H7 (cell line): ENCODE data around the gene JAKMIP2. TPM values are rescaled to one million over a fixed set of nuclear protein-coding genes. Genes with fewer than 3 reads are reported as not detected.
"Not testable (repeated sequence)": the region's sequence is repeated elsewhere in the genome, so short reads cannot be mapped to it uniquely, and the experiment has no call there.

Experiments used
- DNase-seq: peaks from one replicate; pipeline ENCODE4 v3.0.0; 2012
- H3K27me3 ChIP-seq: 2 replicates; pipeline ENCODE4 v1.6.0; 2011; ENCODE audit warnings: mild to moderate bottlenecking, low read length; ENCODE audit not compliant: control insufficient read depth, insufficient read depth
- H3K36me3 ChIP-seq: replicated peaks from 2 replicates; pipeline ENCODE4 v1.5.1; 2011; ENCODE audit warnings: low read length; ENCODE audit not compliant: control insufficient read depth, insufficient read depth
- H3K4me3 ChIP-seq: 2 replicates; pipeline ENCODE4 v1.5.1; 2011; ENCODE audit warnings: low read depth, mild to moderate bottlenecking, control low read depth, low read length, moderate library complexity; ENCODE audit not compliant: insufficient read depth
- total RNA-seq: library from RNA; depleted of rRNA; stranded (reverse); fragments of >200 nt; shearing (Covaris generic); gene quantifications from 2 replicates; pipeline ENCODE4 v1.2.3, GENCODE V29; 2014

JAKMIP2 gene
- total RNA-seq, 1 experiment from 2014 or later, result 0.94 TPM

- Histone ChIP-seq H3K36me3 (peaks cover 2% of the 10 kb centered on the region; the same call in 1 of the 2 replicates), H3K4me3 (no peak overlapping the region), H3K27me3 (no peaks in the 10 kb centered on the region)
- no peak for DNase-seq
Observed at GRCh38 chr5:147645197-147645596, 137.3 kb downstream of the JAKMIP2 start.

- H3K4me3 ChIP-seq, result no peak overlapping the region
- H3K36me3 ChIP-seq, result peaks cover 2% of the 10 kb centered on the region; the same call in 1 of the 2 replicates
- H3K27me3 ChIP-seq, result no peaks in the 10 kb centered on the region
- no peak for DNase-seq
Observed at GRCh38 chr5:147644460-147644859, 138.1 kb downstream of the JAKMIP2 start.

- DNase-seq, result no peak
- Histone ChIP-seq H3K4me3 (no peak overlapping the region), H3K27me3 (no peaks in the 10 kb centered on the region), H3K36me3 (peaks cover 2% of the 10 kb centered on the region; the same call in 1 of the 2 replicates)
Observed at GRCh38 chr5:147643142-147643541, 139.4 kb downstream of the JAKMIP2 start.

- Histone ChIP-seq H3K36me3 (peaks cover 1% of the 10 kb centered on the region; the same call in 1 of the 2 replicates), H3K4me3 (no peak overlapping the region), H3K27me3 (no peaks in the 10 kb centered on the region)
- DNase-seq, result no peak
Observed at GRCh38 chr5:147642666-147643065, 139.9 kb downstream of the JAKMIP2 start.

- H3K36me3 ChIP-seq, result no peaks in the 10 kb centered on the region; the same call in 1 of the 2 replicates
- no peak for DNase-seq
Observed at GRCh38 chr5:147639321-147639720, 143.2 kb downstream of the JAKMIP2 start.

GRCh38 chr5:147636729-147636984 is 145.9 kb downstream of the JAKMIP2 start:
- Histone ChIP-seq H3K36me3 (no peaks in the 10 kb centered on the region), H3K27me3 (no peaks in the 10 kb centered on the region), H3K4me3 (no peak overlapping the region)
- DNase-seq, result no peak

More at GRCh38 chr5:147639321-147639720, 143.2 kb downstream of the JAKMIP2 start:
- H3K4me3 ChIP-seq, result no peak overlapping the region
- H3K27me3 ChIP-seq, result no peaks in the 10 kb centered on the region

GRCh38 chr5:147635882-147636728 is 146.4 kb downstream of the JAKMIP2 start:
- no peak for DNase-seq
- no peaks in the 10 kb centered on the region for H3K27me3 ChIP-seq
- H3K4me3 ChIP-seq, result no peak overlapping the region
- no peaks in the 10 kb centered on the region for H3K36me3 ChIP-seq

- H3K4me3 ChIP-seq, DNase-seq, H3K27me3 ChIP-seq, H3K36me3 ChIP-seq: not testable (repeated sequence)
Observed at GRCh38 chr5:147635439-147635838, 147.1 kb downstream of the JAKMIP2 start.

GRCh38 chr5:147633173-147633572 is 149.4 kb downstream of the JAKMIP2 start:
- Histone ChIP-seq H3K4me3 (no peak overlapping the region), H3K36me3 (no peaks in the 10 kb centered on the region; the same call in 1 of the 2 replicates), H3K27me3 (no peaks in the 10 kb centered on the region)
- no peak for DNase-seq

GRCh38 chr5:147631428-147632003 is 151.0 kb downstream of the JAKMIP2 start:
- no peaks in the 10 kb centered on the region; the same call in 1 of the 2 replicates for H3K36me3 ChIP-seq
- no peak for DNase-seq
- no peaks in the 10 kb centered on the region for H3K27me3 ChIP-seq
- no peak overlapping the region for H3K4me3 ChIP-seq

- Histone ChIP-seq H3K27me3 (no peaks in the 10 kb centered on the region), H3K36me3 (no peaks in the 10 kb centered on the region; the same call in 1 of the 2 replicates), H3K4me3 (no peak overlapping the region)
- DNase-seq, result no peak
Observed at GRCh38 chr5:147629196-147629595, 153.3 kb downstream of the JAKMIP2 start.

GRCh38 chr5:147628058-147628895 is 154.3 kb downstream of the JAKMIP2 start:
- H3K36me3 ChIP-seq, result no peaks in the 10 kb centered on the region; the same call in 1 of the 2 replicates
- peak; percentile 55 for DNase-seq
- no peak overlapping the region for H3K4me3 ChIP-seq
- H3K27me3 ChIP-seq, result no peaks in the 10 kb centered on the region

GRCh38 chr5:147626464-147626863 is 156.1 kb downstream of the JAKMIP2 start:
- Histone ChIP-seq H3K36me3 (no peaks in the 10 kb centered on the region; the same call in 1 of the 2 replicates), H3K27me3 (no peaks in the 10 kb centered on the region), H3K4me3 (no peak overlapping the region)
- no peak for DNase-seq

- no peak for DNase-seq
- Histone ChIP-seq H3K4me3 (no peak overlapping the region), H3K36me3 (no peaks in the 10 kb centered on the region; the same call in 1 of the 2 replicates), H3K27me3 (no peaks in the 10 kb centered on the region)
Observed at GRCh38 chr5:147621016-147621415, 161.5 kb downstream of the JAKMIP2 start.
